ENCODE measurements around the gene ETV1.
"Not testable (repeated sequence)": the region's sequence is repeated elsewhere in the genome, so short reads cannot be mapped to it uniquely, and the experiment has no call there.

Gene ETV1

DNA sequence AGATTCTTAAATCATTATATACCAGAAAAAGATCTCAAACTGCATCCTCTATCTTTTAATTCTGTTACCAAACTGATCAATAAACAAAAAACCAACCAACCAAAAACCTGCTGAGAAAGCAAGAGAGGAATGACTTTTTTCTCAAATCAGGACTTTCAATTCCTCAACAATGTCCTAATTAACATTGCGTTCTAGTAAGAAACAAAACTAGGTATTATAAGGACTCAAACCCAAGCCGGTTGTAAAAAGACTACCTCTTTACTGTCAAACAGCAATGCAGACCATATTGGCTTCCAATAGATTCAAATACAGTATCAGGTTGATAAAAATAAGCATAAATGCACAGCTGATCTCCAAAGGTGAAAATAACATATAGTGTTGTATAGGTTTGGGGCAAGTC is 57.3 kb downstream of the ETV1 start:
- Histone ChIP-seq H3K9me3 (ENCODE audit: control insufficient read depth, insufficient read depth, low read length) (no peaks in the 10 kb centered on the region), H3K9ac (ENCODE audit: low read depth, low read length) (no peak overlapping the region), H3K36me3 (ENCODE audit: insufficient read depth, low read length) (peaks cover 3% of the 10 kb centered on the region), H3K4me1 (ENCODE audit: insufficient read depth, low read length) (no peaks in the 10 kb centered on the region)

- no peaks in the 10 kb centered on the region for H3K9me3 ChIP-seq (ENCODE audit: control insufficient read depth, insufficient read depth, low read length)
- H3K36me3 ChIP-seq (ENCODE audit: insufficient read depth, low read length) = no peaks in the 10 kb centered on the region
Observed at GRCh38 chr7:13921062-13921461, 68.4 kb downstream of the ETV1 start.

GRCh38 chr7:13920053-13920697 is 69.3 kb downstream of the ETV1 start:
- no peaks in the 10 kb centered on the region for H3K9me3 ChIP-seq (ENCODE audit: control insufficient read depth, insufficient read depth, low read length)
- H3K4me1 ChIP-seq (ENCODE audit: insufficient read depth, low read length) = peaks cover 10% of the 10 kb centered on the region
- no peaks in the 10 kb centered on the region for H3K36me3 ChIP-seq (ENCODE audit: insufficient read depth, low read length)
- H3K9ac ChIP-seq (ENCODE audit: low read depth, low read length) = no peak overlapping the region

More at GRCh38 chr7:13921062-13921461, 68.4 kb downstream of the ETV1 start:
- no peak overlapping the region for H3K9ac ChIP-seq (ENCODE audit: low read depth, low read length)
- H3K4me1 ChIP-seq (ENCODE audit: insufficient read depth, low read length) = peaks cover 10% of the 10 kb centered on the region

DNA sequence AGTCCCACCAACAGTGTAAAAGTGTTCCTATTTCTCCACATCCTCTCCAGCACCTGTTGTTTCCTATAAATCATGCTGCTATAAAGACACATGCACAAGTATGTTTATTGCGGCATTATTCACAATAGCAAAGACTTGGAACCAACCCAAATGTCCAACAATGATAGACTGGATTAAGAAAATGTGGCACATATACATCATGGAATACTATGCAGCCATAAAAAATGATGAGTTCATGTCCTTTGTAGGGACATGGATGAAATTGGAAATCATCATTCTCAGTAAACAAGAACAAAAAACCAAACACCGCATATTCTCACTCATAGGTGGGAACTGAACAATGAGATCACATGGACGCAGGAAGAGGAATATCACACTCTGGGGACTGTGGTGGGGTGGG is 71.1 kb downstream of the ETV1 start:
- not testable (repeated sequence) for H3K36me3 ChIP-seq (ENCODE audit: insufficient read depth, low read length); H3K9ac ChIP-seq (ENCODE audit: low read depth, low read length); H3K9me3 ChIP-seq (ENCODE audit: control insufficient read depth, insufficient read depth, low read length); H3K4me1 ChIP-seq (ENCODE audit: insufficient read depth, low read length)

DNA sequence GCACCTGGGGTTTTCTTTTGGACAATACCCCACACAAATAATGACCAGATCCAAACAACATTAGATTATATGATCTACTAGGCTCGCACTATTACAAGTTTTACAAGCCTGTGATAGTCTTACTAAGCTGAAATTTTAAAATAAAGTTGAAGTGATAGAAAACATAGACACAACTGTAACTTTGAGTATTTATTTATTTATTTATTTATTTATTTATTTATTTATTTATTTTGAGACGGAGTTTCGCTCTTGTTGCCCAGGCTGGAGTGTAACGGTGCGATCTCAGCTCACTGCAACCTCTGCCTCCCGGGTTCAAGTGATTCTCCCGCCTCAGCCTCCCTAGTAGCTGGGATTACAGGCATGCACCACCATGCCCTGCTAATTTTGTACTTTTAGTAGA is 72.4 kb downstream of the ETV1 start:
- not testable (repeated sequence) for H3K9ac ChIP-seq (ENCODE audit: low read depth, low read length); H3K36me3 ChIP-seq (ENCODE audit: insufficient read depth, low read length); H3K9me3 ChIP-seq (ENCODE audit: control insufficient read depth, insufficient read depth, low read length); H3K4me1 ChIP-seq (ENCODE audit: insufficient read depth, low read length)

DNA sequence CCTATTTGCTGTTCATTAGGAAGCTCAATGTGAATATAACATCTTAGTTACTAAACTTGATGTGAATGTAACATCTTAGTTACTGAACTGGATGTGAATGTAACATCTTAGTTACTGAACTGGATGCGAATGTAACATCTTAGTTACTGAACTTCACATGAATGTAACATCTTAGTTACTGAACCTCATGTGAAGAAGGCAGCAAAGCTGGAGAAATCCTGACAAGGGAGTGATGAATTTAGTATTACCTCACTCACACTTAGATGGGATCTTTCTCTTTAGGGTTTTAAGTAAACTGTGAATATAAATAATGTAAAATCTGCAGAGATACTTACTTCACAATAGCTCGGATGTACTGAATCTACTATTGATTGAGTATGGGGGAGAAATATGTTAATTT is 73.6 kb downstream of the ETV1 start:
- Histone ChIP-seq H3K36me3 (ENCODE audit: insufficient read depth, low read length) (no peaks in the 10 kb centered on the region), H3K9me3 (ENCODE audit: control insufficient read depth, insufficient read depth, low read length) (no peaks in the 10 kb centered on the region), H3K9ac (ENCODE audit: low read depth, low read length) (no peak overlapping the region), H3K4me1 (ENCODE audit: insufficient read depth, low read length) (peaks cover 10% of the 10 kb centered on the region)

GRCh38 chr7:13912715-13913278 is 76.7 kb downstream of the ETV1 start:
- 0 out of 2 replicates have a peak, but pooled peaks cover 3% of the 10 kb centered on the region for H3K4me1 ChIP-seq (ENCODE audit: insufficient read depth, low read length)
- H3K9me3 ChIP-seq (ENCODE audit: control insufficient read depth, insufficient read depth, low read length) = no peaks in the 10 kb centered on the region
- H3K9ac ChIP-seq (ENCODE audit: low read depth, low read length) = no peak overlapping the region
- H3K36me3 ChIP-seq (ENCODE audit: insufficient read depth, low read length) = no peaks in the 10 kb centered on the region; the same call in 1 of the 2 replicates

GRCh38 chr7:13911909-13912308 is 77.6 kb downstream of the ETV1 start:
- H3K9ac ChIP-seq (ENCODE audit: low read depth, low read length) = no peak overlapping the region
- 0 out of 2 replicates have a peak, but pooled peaks cover 3% of the 10 kb centered on the region for H3K4me1 ChIP-seq (ENCODE audit: insufficient read depth, low read length)
- H3K36me3 ChIP-seq (ENCODE audit: insufficient read depth, low read length) = no peaks in the 10 kb centered on the region; the same call in 1 of the 2 replicates
- no peaks in the 10 kb centered on the region for H3K9me3 ChIP-seq (ENCODE audit: control insufficient read depth, insufficient read depth, low read length)

DNA sequence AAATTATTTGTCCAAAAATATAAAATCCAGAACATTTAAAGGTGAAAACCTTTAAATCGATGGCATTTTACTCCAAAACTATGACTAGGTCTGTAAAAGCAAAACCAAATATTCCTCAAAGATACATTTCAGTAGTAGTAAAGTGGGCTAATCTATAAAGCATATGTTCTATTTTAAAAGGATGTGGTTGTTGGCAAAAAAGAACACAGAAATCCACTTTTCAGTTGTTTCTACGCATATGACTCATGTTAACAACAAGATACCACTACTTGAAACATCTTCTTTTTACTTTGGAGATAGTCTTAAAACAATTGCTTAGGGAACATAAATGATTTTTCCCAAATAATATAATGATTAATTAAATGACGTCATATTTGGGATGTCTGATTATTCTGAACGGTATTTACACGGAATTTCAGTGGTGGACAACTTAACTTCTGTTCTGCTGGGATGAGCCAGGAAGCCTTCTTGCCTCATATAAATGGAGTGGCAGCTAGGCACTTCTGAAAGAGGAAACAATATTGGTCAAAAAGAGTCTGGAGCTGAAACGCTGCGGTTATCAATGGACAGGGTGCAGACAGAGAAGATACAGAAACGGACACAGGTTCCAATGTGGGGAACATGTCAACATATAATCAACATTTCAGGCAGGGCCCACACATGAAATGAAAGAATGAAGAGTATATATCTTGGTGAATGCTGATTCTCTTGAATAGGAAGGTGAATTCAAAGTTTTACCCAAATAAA is 78.5 kb downstream of the ETV1 start:
- no peaks in the 10 kb centered on the region for H3K9me3 ChIP-seq (ENCODE audit: control insufficient read depth, insufficient read depth, low read length)

DNA sequence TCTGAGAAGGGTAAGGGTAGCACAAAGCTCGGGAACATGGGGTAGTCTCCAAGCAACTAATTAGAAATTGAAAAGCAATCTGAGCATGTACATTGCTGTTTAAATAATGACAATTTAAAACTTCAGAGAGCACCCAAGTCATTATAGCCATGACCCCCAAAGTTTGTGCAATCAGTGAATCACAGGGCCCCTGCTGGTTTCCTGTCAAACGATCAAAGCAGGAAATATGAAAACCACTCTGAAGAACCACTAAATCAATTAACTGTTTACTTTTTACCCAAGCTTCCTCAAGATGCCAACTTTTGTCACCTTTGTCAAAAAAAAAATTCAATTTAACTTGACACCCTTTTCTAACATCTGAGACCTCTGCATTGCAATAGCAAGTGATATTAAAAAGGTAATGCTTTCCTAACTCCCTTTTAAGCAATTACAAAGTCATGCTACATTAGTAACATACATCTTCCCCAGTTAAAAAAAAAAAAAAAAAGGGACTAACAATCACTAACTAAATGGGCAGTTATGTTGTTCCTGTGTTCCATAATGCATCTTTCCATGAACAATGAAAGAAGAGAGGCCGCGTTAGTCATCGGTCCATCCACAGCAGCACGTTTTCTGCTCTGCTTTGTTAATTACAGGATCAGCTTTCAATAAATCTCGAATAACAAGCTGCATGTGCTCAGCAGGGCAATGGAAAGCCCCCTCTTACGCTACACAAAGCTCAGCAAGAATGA is 80.6 kb downstream of the ETV1 start:
- no peak overlapping the region for H3K9ac ChIP-seq (ENCODE audit: low read depth, low read length)

More for the DNA sequence above, 78.5 kb downstream of the ETV1 start:
- peaks cover under 1% of the 10 kb centered on the region; the same call in 1 of the 2 replicates for H3K36me3 ChIP-seq (ENCODE audit: insufficient read depth, low read length)
- 0 out of 2 replicates have a peak, but pooled peaks cover 3% of the 10 kb centered on the region for H3K4me1 ChIP-seq (ENCODE audit: insufficient read depth, low read length)
- no peak overlapping the region for H3K9ac ChIP-seq (ENCODE audit: low read depth, low read length)

DNA sequence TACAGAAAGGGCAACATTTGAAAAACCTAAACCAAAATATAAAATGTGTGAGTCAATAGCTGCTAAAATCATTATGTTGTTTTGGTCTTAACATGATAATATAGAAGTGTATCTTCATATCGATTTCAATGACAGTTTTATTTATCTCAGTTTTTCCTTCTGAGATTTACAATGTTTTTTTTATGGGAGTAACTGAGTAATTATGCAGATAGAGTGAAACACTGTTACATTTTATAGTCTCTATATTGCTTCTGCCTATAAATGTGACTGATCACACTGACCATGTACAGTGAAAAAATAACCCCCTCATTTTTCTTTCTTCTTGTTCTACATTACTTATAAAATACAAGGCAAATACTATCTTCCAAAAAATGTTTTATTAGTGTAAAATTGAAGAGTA is 81.6 kb downstream of the ETV1 start:
- no peak overlapping the region for H3K9ac ChIP-seq (ENCODE audit: low read depth, low read length)
- peaks cover 4% of the 10 kb centered on the region; the same call in 1 of the 2 replicates for H3K36me3 ChIP-seq (ENCODE audit: insufficient read depth, low read length)
- H3K4me1 ChIP-seq (ENCODE audit: insufficient read depth, low read length) = 0 out of 2 replicates have a peak, but pooled peaks cover 3% of the 10 kb centered on the region
- no peaks in the 10 kb centered on the region for H3K9me3 ChIP-seq (ENCODE audit: control insufficient read depth, insufficient read depth, low read length)

More for the DNA sequence above, 80.6 kb downstream of the ETV1 start:
- H3K4me1 ChIP-seq (ENCODE audit: insufficient read depth, low read length) = 0 out of 2 replicates have a peak, but pooled peaks cover 3% of the 10 kb centered on the region
- peaks cover 4% of the 10 kb centered on the region; the same call in 1 of the 2 replicates for H3K36me3 ChIP-seq (ENCODE audit: insufficient read depth, low read length)
- H3K9me3 ChIP-seq (ENCODE audit: control insufficient read depth, insufficient read depth, low read length) = no peaks in the 10 kb centered on the region

GRCh38 chr7:13904689-13905088 is 84.8 kb downstream of the ETV1 start:
- 0 out of 2 replicates have a peak, but pooled peaks cover 3% of the 10 kb centered on the region for H3K4me1 ChIP-seq (ENCODE audit: insufficient read depth, low read length)
- H3K36me3 ChIP-seq (ENCODE audit: insufficient read depth, low read length) = peaks cover 4% of the 10 kb centered on the region; the same call in 1 of the 2 replicates
- H3K9ac ChIP-seq (ENCODE audit: low read depth, low read length) = no peak overlapping the region

GRCh38 chr7:13904007-13904406 is 85.5 kb downstream of the ETV1 start:
- Histone ChIP-seq H3K9me3 (ENCODE audit: control insufficient read depth, insufficient read depth, low read length) (no peaks in the 10 kb centered on the region), H3K9ac (ENCODE audit: low read depth, low read length) (no peak overlapping the region), H3K4me1 (ENCODE audit: insufficient read depth, low read length) (0 out of 2 replicates have a peak, but pooled peaks cover 3% of the 10 kb centered on the region), H3K36me3 (ENCODE audit: insufficient read depth, low read length) (peaks cover 4% of the 10 kb centered on the region; the same call in 1 of the 2 replicates)

More at GRCh38 chr7:13904689-13905088, 84.8 kb downstream of the ETV1 start:
- H3K9me3 ChIP-seq (ENCODE audit: control insufficient read depth, insufficient read depth, low read length) = no peaks in the 10 kb centered on the region

DNA sequence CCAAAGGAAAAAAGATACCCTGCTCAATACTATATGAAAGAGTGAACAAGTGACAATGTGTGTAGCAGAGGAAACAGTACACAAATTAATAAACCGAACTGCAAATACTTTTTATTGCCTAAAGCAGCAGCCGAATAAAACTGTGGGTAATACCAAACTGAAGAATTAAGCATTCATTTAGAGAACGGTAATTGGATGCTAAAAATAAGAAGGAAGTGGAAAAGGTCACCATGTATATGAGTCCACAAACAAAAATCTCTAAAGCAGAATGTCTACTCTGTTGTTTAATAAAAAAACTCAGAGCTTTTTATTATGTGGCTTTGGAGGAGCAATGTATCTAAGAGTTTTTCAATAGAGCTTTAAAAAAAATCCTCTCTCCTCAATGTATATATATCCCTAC is 87.9 kb downstream of the ETV1 start:
- no peaks in the 10 kb centered on the region for H3K4me1 ChIP-seq (ENCODE audit: insufficient read depth, low read length)
- H3K36me3 ChIP-seq (ENCODE audit: insufficient read depth, low read length) = peaks cover 4% of the 10 kb centered on the region; the same call in 1 of the 2 replicates
- no peak overlapping the region for H3K9ac ChIP-seq (ENCODE audit: low read depth, low read length)
- no peaks in the 10 kb centered on the region for H3K9me3 ChIP-seq (ENCODE audit: control insufficient read depth, insufficient read depth, low read length)
